Naive B cell (primary cell): ENCODE results near the gene FRRS1. TPM values are rescaled to one million over a fixed set of nuclear protein-coding genes. Genes with fewer than 3 reads are reported as not detected.

Experiments used
- ATAC-seq, 2 donors: fragments of 150-1000 bp; cut with Tn5 transposase; 2 replicates each; pipeline ENCODE4 v1.10.0; 2021; ENCODE audit warnings: low read depth in 2 of 2, mild to moderate bottlenecking in 2 of 2, moderate library complexity in 2 of 2
- DNase-seq: peaks from one replicate; pipeline ENCODE4 v3.0.0; 2022
- H3K27ac Mint-ChIP-seq, 6 donors: one replicate each; pipeline ENCODE4 v1.8.0; 2020 to 2022; ENCODE audit warnings: mild to moderate bottlenecking in 6 of 6, mixed read lengths in 6 of 6, moderate library complexity in 5 of 6, inconsistent platforms in 2 of 6
- H3K27me3 Mint-ChIP-seq, 3 donors: one replicate each; pipeline ENCODE4 v1.8.0; 2021 to 2022; ENCODE audit warnings: mixed read lengths in 3 of 3, mild to moderate bottlenecking in 1 of 3
- H3K36me3 Mint-ChIP-seq, 2 donors: one replicate each; pipeline ENCODE4 v1.8.0; 2020 to 2022; ENCODE audit warnings: mixed read lengths in 2 of 2, inconsistent platforms in 1 of 2, mild to moderate bottlenecking in 1 of 2
- H3K4me1 Mint-ChIP-seq, 3 donors: one replicate each; pipeline ENCODE4 v1.8.0; 2020 to 2022; ENCODE audit warnings: mixed read lengths in 3 of 3, inconsistent platforms in 1 of 3, mild to moderate bottlenecking in 1 of 3, moderate library complexity in 1 of 3
- H3K4me3 Mint-ChIP-seq, 8 donors: one replicate each; pipeline ENCODE4 v1.8.0; 2020 to 2022; ENCODE audit warnings: mild to moderate bottlenecking in 8 of 8, mixed read lengths in 8 of 8, moderate library complexity in 8 of 8, inconsistent platforms in 2 of 8
- H3K9me3 Mint-ChIP-seq, 7 donors: one replicate each; pipeline ENCODE4 v1.8.0; 2020 to 2022; ENCODE audit warnings: mixed read lengths in 7 of 7, mild to moderate bottlenecking in 5 of 7, inconsistent platforms in 2 of 7, moderate library complexity in 1 of 7
- polyA plus RNA-seq, 6 donors: library from polyadenylated mRNA; unstranded; fragments of 300-500 nt; fragmentation: Illumina TruSeq; gene quantifications; one replicate each; pipeline ENCODE4 v1.2.3, GENCODE V29; 2021; ENCODE audit warnings: low read depth in 6 of 6

The FRRS1 gene
- polyA plus RNA-seq, 6 donors from 2014 or later, result 0.11 to 1.5 (median 0.13) TPM; not detected in 3

DNA sequence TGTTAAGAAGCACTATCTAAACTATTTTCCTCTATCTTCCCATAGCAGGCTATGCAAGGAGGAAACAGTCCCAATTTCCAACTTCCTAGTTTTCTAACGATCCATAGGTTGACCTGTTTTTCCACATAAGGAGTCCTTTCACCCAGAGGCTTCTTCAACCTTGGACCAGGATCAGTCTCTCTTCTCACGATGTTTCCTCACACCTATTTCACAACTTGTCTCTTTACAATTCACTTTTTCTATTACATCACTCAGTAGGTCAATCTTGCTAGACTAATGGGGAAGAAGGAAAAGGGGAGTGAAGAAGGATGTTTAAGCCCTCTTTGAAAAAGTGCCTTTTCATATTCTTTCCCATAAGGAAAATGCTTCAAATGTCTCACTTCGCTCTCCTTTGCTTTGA lies 104.7 kb downstream of the FRRS1 start:
- no peaks in the 10 kb centered on the region for H3K4me1 Mint-ChIP-seq
- DNase-seq (no peak), ATAC-seq (no peak)
- no peaks in the 10 kb centered on the region for H3K9me3 Mint-ChIP-seq
- H3K4me3 Mint-ChIP-seq, result no peak overlapping the region
- H3K27me3 Mint-ChIP-seq, result peaks cover 0 to 6% (median 3%) of the 10 kb centered on the region in 3 donors
- H3K36me3 Mint-ChIP-seq, result no peaks in the 10 kb centered on the region
- no peak overlapping the region for H3K27ac Mint-ChIP-seq

DNA sequence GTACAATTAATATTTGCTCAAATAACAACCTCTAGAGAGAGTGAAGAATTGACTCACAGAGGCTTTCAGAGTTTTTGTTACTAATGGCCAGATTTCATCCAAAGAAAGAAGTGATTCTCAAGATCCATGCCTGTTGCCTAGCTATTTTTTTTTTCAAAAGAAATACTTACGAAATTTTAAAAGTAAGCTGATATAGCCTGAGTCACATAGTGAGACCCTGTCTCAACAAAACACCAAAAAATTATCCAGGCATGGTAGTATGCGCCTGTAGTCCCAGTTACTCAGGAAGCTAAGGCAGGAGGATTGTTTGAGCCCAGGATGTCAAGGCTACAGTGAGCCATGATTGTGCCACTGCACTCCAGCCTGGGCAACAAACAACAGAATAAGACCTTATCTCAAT lies 105.9 kb downstream of the FRRS1 start:
- no peak for ATAC-seq
- no peak for DNase-seq
- Mint-ChIP-seq H3K9me3 (no peaks in the 10 kb centered on the region), H3K4me3 (no peak overlapping the region), H3K27me3 (peaks cover 0 to 6% (median 3%) of the 10 kb centered on the region in 3 donors), H3K36me3 (no peaks in the 10 kb centered on the region), H3K27ac (no peak overlapping the region), H3K4me1 (no peaks in the 10 kb centered on the region)

DNA sequence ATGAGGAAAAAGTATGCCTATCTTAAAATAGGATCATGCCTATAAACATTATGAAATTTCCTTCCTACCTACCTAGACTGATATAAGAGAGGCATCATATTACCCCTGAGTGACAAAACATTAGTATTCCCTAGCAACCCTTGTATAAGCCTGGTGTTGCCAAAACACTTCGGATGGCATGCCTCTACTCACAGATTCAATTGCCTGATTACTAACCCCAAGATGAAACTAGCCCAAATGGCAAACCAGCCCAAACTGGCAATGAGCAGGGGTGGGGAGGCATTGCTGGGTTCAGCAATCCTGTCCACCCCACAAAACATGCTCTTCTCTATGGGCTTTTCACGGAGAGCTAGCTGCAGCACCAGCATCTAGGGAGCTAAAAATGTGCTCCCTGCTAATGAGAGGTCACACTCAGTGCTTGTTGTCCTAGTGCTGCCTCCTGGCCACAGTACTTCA lies 106.7 kb downstream of the FRRS1 start:
- H3K9me3 Mint-ChIP-seq, result no peaks in the 10 kb centered on the region
- H3K27ac Mint-ChIP-seq, result no peak overlapping the region
- DNase-seq (no peak), ATAC-seq (no peak)
- peaks cover 0 to 6% (median 3%) of the 10 kb centered on the region in 3 donors for H3K27me3 Mint-ChIP-seq
- H3K4me3 Mint-ChIP-seq, result no peak overlapping the region
- no peaks in the 10 kb centered on the region for H3K36me3 Mint-ChIP-seq
- no peaks in the 10 kb centered on the region for H3K4me1 Mint-ChIP-seq

Other genes starting within 250 kb of the FRRS1 start
- gene PALMD, start 120.5 kb downstream of the FRRS1 start, polyA plus RNA-seq, result not detected
- gene AGL, start 83.7 kb upstream of the FRRS1 start, polyA plus RNA-seq, result 10 to 100 TPM in 3 of 6 donors, 1 to 10 TPM in 3; 6.9 to 12.7 (median 9.7) TPM
- gene SLC35A3, start 203.4 kb upstream of the FRRS1 start, polyA plus RNA-seq, result 10 to 100 TPM in 4 of 6 donors, 1 to 10 TPM in 2; 5.1 to 17.4 (median 12.0) TPM